SIG-M5 treated with dmso at 0.1 percent for 504 hours (cell line): ENCODE data around the gene VAV3.
"Not testable (repeated sequence)": the region's sequence is repeated elsewhere in the genome, so short reads cannot be mapped to it uniquely, and the experiment has no call there.

Source experiments
- DNase-seq: peaks from one replicate; lab custom pipeline; 2025; ENCODE audit not compliant: unreplicated experiment; lab: John Stamatoyannopoulos, UW

Gene VAV3

GRCh38 chr1:107661158-107661557, 303.8 kb downstream of the VAV3 start:
- no peak for DNase-seq

- DNase-seq: no peak
These were observed 305.0 kb downstream of the VAV3 start for GRCh38 chr1:107659961-107660360.

GRCh38 chr1:107657356-107657755, 307.6 kb downstream of the VAV3 start:
- DNase-seq: no peak

GRCh38 chr1:107653765-107654164, 311.2 kb downstream of the VAV3 start:
- DNase-seq: no peak

- no peak for DNase-seq
These were observed 312.0 kb downstream of the VAV3 start for GRCh38 chr1:107653005-107653404.

- DNase-seq: not testable (repeated sequence)
These were observed 314.2 kb downstream of the VAV3 start for GRCh38 chr1:107650825-107651224.

GRCh38 chr1:107649023-107649422, 316.0 kb downstream of the VAV3 start:
- no peak for DNase-seq

- DNase-seq: no peak
These were observed 316.9 kb downstream of the VAV3 start for GRCh38 chr1:107648071-107648470.

GRCh38 chr1:107647012-107647411, 318.0 kb downstream of the VAV3 start:
- DNase-seq: no peak

- no peak for DNase-seq
These were observed 321.2 kb downstream of the VAV3 start for GRCh38 chr1:107643766-107644165.

- DNase-seq: no peak
These were observed 324.8 kb downstream of the VAV3 start for GRCh38 chr1:107640207-107640606.

- DNase-seq: no peak
These were observed 327.9 kb downstream of the VAV3 start for GRCh38 chr1:107637101-107637500.

- no peak for DNase-seq
These were observed 331.4 kb downstream of the VAV3 start for GRCh38 chr1:107633596-107633995.

- DNase-seq: no peak
These were observed 338.7 kb downstream of the VAV3 start for GRCh38 chr1:107626073-107626796.

GRCh38 chr1:107625405-107626029, 339.5 kb downstream of the VAV3 start:
- DNase-seq: no peak

- no peak for DNase-seq
These were observed 341.5 kb downstream of the VAV3 start for GRCh38 chr1:107623431-107623830.

GRCh38 chr1:107622966-107623365, 342.0 kb downstream of the VAV3 start:
- no peak for DNase-seq

GRCh38 chr1:107622535-107622934, 342.4 kb downstream of the VAV3 start:
- no peak for DNase-seq

GRCh38 chr1:107620753-107621152, 344.2 kb downstream of the VAV3 start:
- no peak for DNase-seq

GRCh38 chr1:107618539-107618938, 346.4 kb downstream of the VAV3 start:
- no peak for DNase-seq

- no peak for DNase-seq
These were observed 347.1 kb downstream of the VAV3 start for GRCh38 chr1:107617921-107618320.

GRCh38 chr1:107617456-107617855, 347.5 kb downstream of the VAV3 start:
- DNase-seq: no peak

GRCh38 chr1:107609808-107610207, 355.2 kb downstream of the VAV3 start:
- DNase-seq: no peak
